RWPE2 (cell line): ENCODE measurements around the gene PRDM12.
"Not testable (repeated sequence)": the region's sequence is repeated elsewhere in the genome, so short reads cannot be mapped to it uniquely, and the experiment has no call there.

Experiments used
- ATAC-seq: fragments of 200-7000 bp; cut with Tn5 transposase; 3 replicates; pipeline ENCODE4 v1.9.1; 2021; ENCODE audit warnings: low read depth
- DNase-seq: peaks from one replicate; pipeline ENCODE4 v3.0.0-alpha.2; 2020; ENCODE audit warnings: low spot score
- H3K27ac ChIP-seq: fragments of 450-650 bp; 2 replicates; pipeline ENCODE4 v1.5.1; 2017; ENCODE audit warnings: mild to moderate bottlenecking; ENCODE audit not compliant: poor library complexity, severe bottlenecking
- H3K27me3 ChIP-seq: fragments of 250-450 bp; sonication (Bioruptor Pico); 2 replicates; pipeline ENCODE4 v1.5.1; 2021; ENCODE audit warnings: mild to moderate bottlenecking, moderate library complexity; ENCODE audit not compliant: insufficient read depth, poor library complexity, severe bottlenecking
- H3K36me3 ChIP-seq: fragments of 250-450 bp; sonication (Bioruptor Pico); 2 replicates; pipeline ENCODE4 v1.5.1; 2020; ENCODE audit warnings: low read depth, mild to moderate bottlenecking, moderate library complexity
- H3K4me1 ChIP-seq: fragments of 250-450 bp; sonication (Bioruptor Pico); 2 replicates; pipeline ENCODE4 v1.5.1; 2021; ENCODE audit warnings: mild to moderate bottlenecking, moderate library complexity; ENCODE audit not compliant: insufficient read depth, poor library complexity, severe bottlenecking
- H3K4me3 ChIP-seq: fragments of 250-450 bp; sonication (Bioruptor Pico); 2 replicates; pipeline ENCODE4 v1.5.1; 2021; ENCODE audit warnings: mild to moderate bottlenecking, moderate library complexity; ENCODE audit not compliant: severe bottlenecking
- H3K9me3 ChIP-seq: fragments of 250-450 bp; sonication (Bioruptor Pico); 2 replicates; pipeline ENCODE4 v1.5.1; 2021; ENCODE audit warnings: mild to moderate bottlenecking, moderate library complexity; ENCODE audit not compliant: severe bottlenecking
- CTCF ChIP-seq: fragments of 450-650 bp; IDR thresholded peaks from one replicate; pipeline ENCODE4 v1.5.1; 2017; ENCODE audit warnings: mild to moderate bottlenecking, moderate library complexity; ENCODE audit not compliant: poor library complexity, severe bottlenecking

PRDM12 gene

GRCh38 chr9:130680836-130681768 lies 16.7 kb downstream of the PRDM12 start:
- ATAC-seq (peak; percentile 71), DNase-seq (peak; percentile 89)
- no peaks in the 10 kb centered on the region for H3K27me3 ChIP-seq
- peak overlapping the region; percentile 38 for H3K4me3 ChIP-seq
- no peaks in the 10 kb centered on the region for H3K9me3 ChIP-seq
- H3K36me3 ChIP-seq = no peaks in the 10 kb centered on the region
- no peaks in the 10 kb centered on the region for H3K4me1 ChIP-seq
- H3K27ac ChIP-seq = no peak overlapping the region
- TF ChIP-seq CTCF = no peak

- no peak overlapping the region for H3K27ac ChIP-seq
- DNase-seq = no peak
- H3K27me3 ChIP-seq = no peaks in the 10 kb centered on the region
- no peaks in the 10 kb centered on the region for H3K4me1 ChIP-seq
- TF ChIP-seq CTCF = no peak
- peak overlapping the region; percentile 38 for H3K4me3 ChIP-seq
- H3K36me3 ChIP-seq = no peaks in the 10 kb centered on the region
- peak; percentile 30 for ATAC-seq
- no peaks in the 10 kb centered on the region for H3K9me3 ChIP-seq
Measured at GRCh38 chr9:130681769-130682420, 17.5 kb downstream of the PRDM12 start.

- peak overlapping the region; percentile 38 for H3K4me3 ChIP-seq
- H3K9me3 ChIP-seq = no peaks in the 10 kb centered on the region
- H3K36me3 ChIP-seq = no peaks in the 10 kb centered on the region
- ATAC-seq = peak; percentile 71
- DNase-seq = no peak
- H3K4me1 ChIP-seq = no peaks in the 10 kb centered on the region
- H3K27me3 ChIP-seq = no peaks in the 10 kb centered on the region
- H3K27ac ChIP-seq = no peak overlapping the region
- peak; percentile 95 for TF ChIP-seq CTCF
Measured at GRCh38 chr9:130682421-130683121, 18.2 kb downstream of the PRDM12 start.

- DNase-seq (no peak), ATAC-seq (no peak)
- Histone ChIP-seq H3K27me3 (no peaks in the 10 kb centered on the region), H3K27ac (no peak overlapping the region), H3K4me3 (no peak overlapping the region), H3K4me1 (no peaks in the 10 kb centered on the region), H3K36me3 (no peaks in the 10 kb centered on the region), H3K9me3 (no peaks in the 10 kb centered on the region)
- TF ChIP-seq CTCF = no peak
Measured at GRCh38 chr9:130685104-130685503, 20.7 kb downstream of the PRDM12 start.

- DNase-seq, ATAC-seq, H3K4me1 ChIP-seq, H3K36me3 ChIP-seq, H3K27ac ChIP-seq, H3K4me3 ChIP-seq, H3K27me3 ChIP-seq, H3K9me3 ChIP-seq: not testable (repeated sequence)
Measured at GRCh38 chr9:130685945-130686344, 21.6 kb downstream of the PRDM12 start.
